ENCODE results near the gene MAP1S. TPM values are rescaled to one million over a fixed set of nuclear protein-coding genes. Genes with fewer than 3 reads are reported as not detected.
"Not testable (repeated sequence)": the region's sequence is repeated elsewhere in the genome, so short reads cannot be mapped to it uniquely, and the experiment has no call there.

Gene MAP1S
- polyA plus RNA-seq, 10 donors, result 17.3 to 38.1 (median 29.0) TPM

DNA sequence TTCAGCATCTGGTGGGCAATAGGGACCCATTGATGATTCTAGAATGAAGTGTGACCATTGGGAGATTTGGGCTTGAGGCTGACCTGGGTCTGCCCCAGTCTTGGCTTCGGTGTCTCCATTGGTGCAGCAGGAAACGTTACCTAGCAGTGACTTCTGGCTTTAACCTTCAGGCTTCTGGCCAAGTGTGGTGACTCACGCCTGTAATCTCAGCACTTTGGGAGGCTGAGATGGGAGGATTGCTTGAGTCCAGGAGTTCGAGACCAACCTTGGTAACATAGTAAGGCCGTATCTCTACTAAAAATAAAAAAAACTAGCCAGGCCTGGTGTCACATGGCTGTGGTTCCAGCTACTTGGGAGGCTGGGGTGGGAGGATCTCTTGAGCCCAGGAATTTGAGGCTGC, 39.2 kb downstream of the MAP1S start:
- DNase-seq, result no peak

DNA sequence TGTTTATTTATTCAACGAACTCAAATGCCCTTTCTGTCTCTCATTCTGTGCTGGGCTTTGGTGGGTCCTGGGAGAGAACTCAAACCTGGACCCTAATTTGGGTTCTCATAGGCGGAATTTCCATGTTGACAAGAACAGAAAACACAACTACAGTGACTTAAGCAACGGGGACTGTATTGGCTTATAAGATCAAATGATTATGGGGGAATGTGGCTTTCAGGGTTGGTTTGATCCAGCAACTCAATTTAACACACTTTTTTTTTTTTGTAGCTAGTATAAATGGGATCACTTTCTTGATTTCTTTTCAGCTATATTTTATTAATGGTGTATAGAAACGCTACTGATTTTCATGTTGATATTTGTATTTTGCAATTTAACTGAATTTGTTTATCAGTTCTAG, 41.9 kb downstream of the MAP1S start:
- no peak for DNase-seq

DNA sequence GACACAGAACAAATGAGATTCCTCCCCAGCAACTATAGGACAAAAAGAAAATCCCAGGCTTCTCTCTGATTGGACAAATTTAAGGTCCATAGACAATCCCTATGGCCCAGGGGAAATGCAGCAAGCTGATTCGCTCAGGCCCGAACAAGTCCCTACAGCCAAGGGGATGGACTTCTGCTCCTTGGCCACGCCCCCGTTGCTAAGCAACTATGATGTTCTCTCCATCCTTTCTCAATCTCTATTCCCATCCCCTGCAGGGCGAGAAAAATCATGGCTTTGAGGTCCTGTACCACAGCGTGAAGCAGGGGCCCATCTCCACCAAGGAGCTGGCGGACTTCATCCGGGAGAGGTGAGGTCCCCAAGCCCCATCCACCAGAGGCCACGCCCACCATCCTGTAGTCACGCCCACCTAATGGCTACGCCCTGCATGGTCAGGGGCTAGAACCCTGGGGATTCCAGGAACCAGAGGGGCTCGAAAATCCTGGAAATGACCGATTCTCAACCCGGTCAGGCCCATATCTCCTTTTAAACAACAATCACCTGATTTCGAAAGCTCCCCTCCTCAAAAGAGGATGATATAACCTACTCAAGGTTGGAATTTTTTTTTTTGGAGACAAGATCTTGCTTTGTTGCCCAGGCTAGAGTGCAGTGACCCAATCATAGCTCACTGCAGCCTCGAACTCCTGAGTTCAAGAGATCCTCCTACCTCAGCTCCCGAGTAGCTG, 43.4 kb downstream of the MAP1S start:
- DNase-seq, result no peak

DNA sequence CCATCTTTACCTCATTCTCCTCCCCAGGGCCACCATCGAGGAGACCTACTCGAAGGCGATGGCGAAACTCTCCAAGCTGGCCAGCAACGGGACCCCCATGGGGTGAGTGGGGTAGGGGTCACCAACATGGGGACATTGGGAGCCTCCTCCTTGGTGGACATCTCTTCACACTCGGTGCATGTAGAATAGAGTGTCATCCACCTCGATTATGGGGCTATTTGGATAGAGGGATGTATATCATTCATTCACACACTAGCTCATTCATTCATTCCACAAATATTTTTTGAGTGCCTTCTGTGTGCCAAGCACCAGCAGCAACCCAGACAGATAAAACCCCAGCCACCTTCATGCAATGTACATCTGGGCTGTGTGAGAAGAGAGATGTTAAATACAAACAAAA, 45.1 kb downstream of the MAP1S start:
- DNase-seq, result no peak

DNA sequence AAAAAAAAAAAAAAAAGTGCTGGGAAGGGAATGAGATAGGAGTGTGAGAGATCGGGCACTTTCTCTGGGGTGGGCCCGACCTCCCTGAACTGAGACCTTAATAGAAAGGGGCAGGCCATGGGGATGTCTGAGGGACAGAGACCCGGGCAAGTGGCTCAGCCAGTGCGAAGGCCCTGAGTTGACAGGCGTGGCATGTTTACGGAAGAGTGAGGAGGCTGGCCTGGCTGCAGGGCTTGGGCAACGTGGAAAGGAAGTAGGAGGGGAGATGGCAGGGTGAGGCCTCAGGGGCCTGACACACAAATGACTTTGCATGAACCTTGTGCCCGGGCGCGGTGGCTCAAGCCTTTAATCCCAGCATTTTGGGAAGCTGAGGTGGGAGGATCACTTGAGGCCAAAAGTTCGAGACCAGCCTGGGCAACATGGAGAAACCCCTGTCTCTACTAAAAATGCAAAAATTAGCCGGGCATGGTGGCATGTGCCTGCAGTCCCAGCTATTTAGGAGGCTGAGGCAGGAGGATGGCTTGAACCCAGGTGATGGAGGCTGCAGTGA, 45.9 kb downstream of the MAP1S start:
- no peak for DNase-seq

DNA sequence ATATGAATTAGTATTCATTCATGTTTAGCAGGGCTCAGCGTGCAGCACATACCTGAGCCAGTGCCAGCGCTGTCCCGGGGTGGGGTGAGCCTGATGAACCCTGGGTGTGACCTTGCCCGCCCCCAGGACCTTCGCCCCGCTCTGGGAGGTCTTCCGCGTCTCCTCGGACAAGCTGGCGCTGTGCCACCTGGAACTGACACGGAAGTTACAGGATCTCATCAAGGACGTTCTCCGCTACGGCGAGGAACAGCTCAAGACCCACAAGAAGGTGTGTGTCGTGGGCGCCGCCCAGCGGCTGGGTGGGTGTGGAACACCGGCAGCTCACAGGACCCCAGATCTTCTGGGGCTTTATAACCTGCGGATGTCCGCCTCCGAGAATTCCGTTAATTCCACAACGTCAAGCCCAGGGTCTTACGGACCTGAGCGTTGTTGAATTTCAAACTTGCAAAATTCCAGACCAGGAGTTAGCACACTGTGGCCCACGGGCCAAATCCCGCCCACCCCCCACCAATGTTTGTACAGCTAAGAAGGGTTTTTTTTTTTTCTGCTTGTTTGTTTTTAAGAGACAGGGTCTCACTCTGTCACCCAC, 47.4 kb downstream of the MAP1S start:
- peak; percentile 52 to 72 (median 62) for DNase-seq

DNA sequence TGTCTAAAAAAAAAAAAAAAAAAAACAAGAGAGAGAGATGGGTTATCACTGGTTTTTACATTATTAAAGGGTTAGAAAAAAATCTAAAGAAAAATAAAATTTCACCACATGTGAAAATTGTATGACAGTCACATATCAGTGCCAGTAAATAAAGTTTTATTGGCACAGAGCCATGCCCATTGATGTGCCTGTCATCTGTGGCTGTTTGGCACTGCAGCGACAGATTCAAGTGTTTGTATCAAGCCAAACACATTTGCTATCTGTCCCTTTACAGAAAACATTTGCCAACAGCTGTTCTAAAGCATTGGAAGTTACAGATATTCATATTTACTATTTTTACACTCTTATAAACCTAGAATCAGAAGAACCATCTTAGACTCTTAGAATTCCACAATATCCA, 48.3 kb downstream of the MAP1S start:
- no peak for DNase-seq

DNA sequence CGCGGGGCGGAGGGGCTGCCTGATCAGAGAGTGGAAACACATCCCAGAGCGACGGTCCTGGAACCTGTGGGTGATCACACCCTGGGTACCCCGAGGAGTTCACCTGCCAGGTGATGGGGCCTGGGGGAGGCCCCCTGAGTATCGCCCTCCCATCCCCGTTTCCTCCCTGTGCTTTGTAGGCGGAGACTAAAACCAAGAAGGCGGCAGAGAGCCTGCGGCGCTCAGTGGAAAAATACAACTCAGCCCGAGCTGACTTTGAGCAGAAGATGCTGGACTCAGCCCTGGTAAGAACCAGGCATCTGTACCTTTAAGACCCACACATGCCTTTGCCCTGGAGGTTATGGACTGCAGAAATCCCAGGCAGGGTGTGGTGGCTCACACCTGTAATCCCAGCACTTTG, 51.3 kb downstream of the MAP1S start:
- DNase-seq, result no peak

DNA sequence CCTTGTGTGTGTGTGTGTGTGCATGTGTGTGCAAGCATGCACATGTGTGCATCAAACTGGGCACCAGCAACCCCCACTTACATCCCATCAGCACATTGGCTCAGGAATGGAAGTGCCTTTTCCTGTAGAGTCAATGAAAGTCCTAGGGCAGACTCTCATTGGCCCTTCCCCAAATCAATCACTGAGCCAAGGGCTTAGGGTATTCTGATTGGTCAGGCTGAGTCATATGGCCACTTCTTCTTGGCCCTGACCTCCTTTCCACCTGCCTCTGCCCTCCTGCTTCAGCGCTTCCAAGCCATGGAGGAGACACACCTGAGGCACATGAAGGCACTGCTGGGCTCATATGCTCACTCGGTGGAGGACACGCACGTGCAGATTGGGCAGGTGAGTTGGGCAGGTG, 52.9 kb downstream of the MAP1S start:
- no peak for DNase-seq

DNA sequence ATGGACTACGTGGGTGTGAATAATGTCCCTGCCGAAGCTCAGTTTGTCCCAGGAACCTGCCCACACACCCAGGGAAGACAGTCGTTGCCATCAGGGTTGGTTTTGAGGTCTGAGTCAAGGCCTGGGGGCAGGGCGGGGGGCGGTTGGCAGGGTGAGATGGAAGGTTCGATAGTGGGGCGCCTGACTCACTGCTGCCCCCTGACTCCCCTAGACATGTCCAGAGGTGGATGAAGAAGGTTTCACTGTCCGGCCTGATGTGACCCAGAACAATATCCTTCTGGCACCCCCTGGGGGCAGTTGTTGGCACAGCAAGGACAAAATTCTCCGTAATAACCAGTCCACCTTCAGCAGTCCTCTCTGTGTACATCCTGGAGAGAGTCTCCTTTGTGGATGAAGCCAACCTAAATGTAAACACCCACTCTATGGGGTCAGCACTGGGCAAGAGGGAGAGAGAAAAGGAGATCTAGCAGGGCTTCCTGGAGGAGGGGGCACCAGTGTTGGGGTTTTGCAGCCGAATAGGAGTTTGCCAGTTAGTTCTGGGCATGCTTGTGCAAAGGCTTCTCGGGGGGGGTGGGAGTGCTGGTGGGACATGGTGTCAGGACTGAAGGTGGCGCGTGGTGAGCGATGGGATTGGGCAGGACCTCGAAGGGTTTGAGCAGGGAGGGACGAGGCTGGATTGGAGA, 56.1 kb downstream of the MAP1S start:
- no peak for DNase-seq

DNA sequence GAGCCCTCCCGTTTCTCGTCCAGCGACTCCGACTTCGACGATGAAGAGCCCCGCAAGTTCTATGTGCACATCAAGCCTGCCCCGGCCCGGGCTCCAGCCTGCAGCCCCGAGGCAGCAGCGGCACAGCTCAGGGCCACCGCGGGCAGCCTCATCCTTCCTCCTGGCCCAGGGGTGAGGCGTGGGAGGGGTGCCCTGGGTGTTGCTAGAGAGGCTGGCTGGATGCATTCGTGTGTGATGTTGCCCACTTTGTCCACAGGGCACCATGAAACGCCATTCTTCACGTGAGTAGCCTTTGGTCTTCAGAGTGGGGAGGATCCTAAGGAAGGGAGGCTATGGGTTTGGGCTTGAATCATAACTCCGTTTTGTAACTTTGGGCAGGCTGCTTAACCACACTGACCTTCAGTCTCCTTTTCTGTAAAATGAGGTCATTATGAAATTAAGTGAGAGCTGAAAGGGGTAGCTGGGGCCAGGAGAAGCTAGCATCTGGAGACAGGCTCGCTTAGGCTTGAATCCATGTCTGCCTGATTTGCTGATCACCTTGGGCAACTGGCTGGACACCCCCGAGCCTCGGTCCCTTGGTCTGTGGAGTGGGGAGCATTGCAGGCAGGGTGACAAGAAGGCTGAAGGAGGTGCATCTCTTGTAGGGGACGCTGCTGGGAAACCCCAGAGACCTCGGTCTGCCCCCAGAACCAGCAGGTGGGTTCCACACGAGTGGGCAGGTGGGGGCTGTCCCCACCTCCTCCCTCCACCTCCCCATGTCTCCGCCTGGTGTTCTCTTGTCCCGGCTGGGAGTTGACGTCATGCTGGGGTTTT, 56.9 kb downstream of the MAP1S start:
- DNase-seq, result no peak

DNA sequence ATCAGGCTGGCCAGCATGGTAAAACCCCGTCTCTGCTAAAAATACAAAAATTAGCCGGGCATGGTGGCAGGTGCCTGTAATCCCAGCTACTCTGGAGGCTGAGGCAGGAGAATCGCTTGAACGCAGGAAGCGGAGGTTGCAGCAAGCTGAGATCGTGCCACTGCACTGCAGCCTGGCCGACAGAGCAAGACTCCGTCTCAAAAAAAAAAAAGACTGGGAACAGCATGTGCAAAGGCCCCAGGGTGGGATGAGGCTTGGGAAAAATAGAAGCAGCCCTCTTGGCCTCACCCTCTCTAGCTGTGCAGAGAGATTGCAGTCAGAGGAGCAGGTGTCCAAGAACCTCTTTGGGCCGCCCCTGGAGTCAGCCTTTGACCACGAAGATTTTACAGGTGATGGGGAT, 58.6 kb downstream of the MAP1S start:
- not testable (repeated sequence) for DNase-seq

DNA sequence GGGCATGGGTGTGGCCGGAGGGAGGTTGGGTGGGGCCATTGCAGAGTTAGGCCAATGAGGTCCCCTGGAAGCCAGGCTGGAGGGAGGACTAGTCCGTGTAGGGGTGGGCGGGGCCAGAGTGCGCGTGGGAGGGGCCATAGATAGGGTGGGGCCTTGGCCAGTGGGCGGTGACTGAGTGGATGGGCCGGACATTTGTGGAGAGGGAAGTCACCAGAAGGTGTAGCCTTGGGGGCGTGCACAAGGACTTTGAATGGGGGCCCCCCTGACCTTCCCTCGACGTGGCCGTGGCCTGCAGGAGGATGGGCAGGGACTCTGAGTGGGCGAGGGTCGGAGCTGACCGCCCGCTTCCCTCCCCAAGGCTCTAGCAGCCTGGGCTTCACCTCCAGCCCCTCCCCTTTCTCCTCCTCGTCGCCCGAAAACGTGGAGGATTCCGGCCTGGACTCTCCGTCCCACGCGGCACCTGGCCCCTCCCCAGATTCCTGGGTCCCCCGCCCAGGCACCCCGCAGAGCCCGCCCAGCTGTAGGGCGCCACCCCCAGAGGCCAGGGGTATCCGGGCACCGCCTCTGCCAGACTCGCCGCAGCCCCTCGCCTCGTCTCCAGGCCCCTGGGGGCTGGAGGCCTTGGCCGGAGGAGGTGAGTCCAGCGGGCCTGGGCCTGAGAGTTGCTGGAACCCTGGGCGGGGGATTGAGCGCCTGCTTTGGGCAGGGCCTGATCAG, 59.1 kb downstream of the MAP1S start:
- peak in 1 of 3 donors; percentile 28 for DNase-seq

DNA sequence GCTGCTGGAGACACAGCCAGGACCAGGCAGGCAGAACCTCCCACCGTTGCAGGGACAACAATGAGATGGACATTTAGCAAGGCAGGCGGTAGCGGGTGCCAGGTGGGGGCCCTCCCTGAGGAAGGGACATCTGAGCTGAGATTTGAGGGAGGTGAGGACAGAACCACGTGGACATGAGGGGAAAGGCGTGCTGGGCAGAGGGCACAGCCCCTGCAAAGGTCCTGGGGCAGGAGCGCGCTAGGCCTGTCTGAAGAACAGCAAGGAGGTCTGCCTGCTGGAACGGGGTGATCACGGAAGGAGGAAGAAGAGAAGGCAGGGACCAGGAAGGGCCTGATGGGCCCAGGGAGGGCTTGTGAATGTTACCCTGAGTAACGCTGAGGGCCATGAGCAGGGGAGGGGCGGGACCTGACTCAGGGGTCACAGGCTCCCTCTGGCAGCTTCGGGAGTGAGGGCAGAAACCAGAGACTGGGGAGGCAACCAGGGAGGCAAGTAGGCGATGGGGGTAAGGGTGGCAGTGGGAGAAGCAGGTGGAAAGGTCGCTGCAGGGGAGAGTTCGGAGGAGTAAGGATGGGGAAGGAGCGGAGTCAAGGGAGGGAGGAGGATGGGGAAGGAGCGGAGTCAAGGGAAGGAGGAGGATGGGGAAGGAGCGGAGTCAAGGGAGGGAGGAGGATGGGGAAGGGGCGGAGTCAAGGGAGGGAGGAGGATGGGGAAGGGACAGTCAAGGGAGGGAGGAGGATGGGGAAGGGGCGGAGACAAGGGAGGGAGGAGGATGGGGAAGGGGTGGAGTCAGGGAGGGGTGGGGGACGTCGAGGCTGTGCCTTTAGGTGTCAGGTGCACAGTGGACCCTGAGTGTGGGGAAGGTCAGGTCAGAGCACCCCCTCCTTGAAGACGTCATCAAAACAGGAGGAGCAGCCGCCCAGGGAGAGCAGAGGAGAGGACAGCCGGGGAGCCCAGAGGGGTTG, 60.0 kb downstream of the MAP1S start:
- peak in 1 of 3 donors; percentile 54 for DNase-seq

DNA sequence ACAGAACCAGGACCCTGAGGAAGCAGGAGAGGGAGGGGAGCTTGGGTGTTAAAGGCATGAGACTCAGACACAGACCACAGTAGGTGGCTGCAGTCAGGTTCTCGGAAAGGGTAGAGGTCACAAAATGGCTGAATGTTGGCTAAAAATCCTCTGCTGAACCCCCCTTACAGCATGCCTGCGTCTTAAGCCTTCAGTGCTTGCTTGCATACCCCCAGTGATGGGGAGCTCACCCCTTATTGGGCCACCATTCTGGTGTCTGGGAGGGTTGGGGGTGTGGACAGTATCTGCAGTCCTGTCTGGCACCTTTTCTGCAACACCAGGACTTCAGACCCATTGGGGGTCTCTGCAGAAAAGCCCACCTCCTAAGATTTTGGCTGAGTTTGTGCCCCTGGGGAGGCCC, 61.5 kb downstream of the MAP1S start:
- no peak for DNase-seq

DNA sequence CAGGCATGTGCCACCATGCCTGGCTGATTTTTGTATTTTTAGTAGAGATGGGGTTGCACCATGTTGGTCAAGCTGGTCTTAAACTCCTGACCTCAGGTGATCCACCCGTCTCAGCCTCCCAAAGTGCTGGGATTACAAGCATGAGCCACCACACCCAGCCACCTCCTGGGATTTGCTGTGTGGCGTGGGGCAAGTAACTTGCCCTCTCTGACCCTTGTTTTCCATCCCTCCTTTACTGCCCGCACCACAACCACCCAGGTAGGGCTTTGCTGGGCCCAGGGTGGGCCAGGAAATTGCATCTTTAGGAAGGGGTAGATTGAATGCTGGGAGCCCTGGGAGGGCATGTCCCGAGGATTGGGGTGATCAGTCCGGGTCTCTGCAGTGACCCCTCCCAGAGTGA, 64.4 kb downstream of the MAP1S start:
- DNase-seq, result not testable (repeated sequence)
